ENCODE results near the gene ANK3.

Gene ANK3

GRCh38 chr10:60428387-60428737, 38.7 kb upstream of the ANK3 start:
- no peak overlapping the region for H3K4me3 ChIP-seq (ENCODE audit: control insufficient read depth, low read depth, low read length)
- TF ChIP-seq CTCF (IDR thresholded peaks at IDR 0.05; ENCODE audit: control insufficient read depth, insufficient read depth, low read depth, low read length, missing control alignments) = no peak
- no peak for DNase-seq (ENCODE audit: low read depth)

GRCh38 chr10:60427709-60428386, 38.2 kb upstream of the ANK3 start:
- DNase-seq (ENCODE audit: low read depth) = no peak
- H3K4me3 ChIP-seq (ENCODE audit: control insufficient read depth, low read depth, low read length) = no peak overlapping the region
- TF ChIP-seq CTCF (IDR thresholded peaks at IDR 0.05; ENCODE audit: control insufficient read depth, insufficient read depth, low read depth, low read length, missing control alignments) = no peak

GRCh38 chr10:60427148-60427547, 37.5 kb upstream of the ANK3 start:
- DNase-seq (ENCODE audit: low read depth) = no peak
- TF ChIP-seq CTCF (IDR thresholded peaks at IDR 0.05; ENCODE audit: control insufficient read depth, insufficient read depth, low read depth, low read length, missing control alignments) = no peak
- H3K4me3 ChIP-seq (ENCODE audit: control insufficient read depth, low read depth, low read length) = no peak overlapping the region

GRCh38 chr10:60426425-60426824, 36.8 kb upstream of the ANK3 start:
- TF ChIP-seq CTCF (IDR thresholded peaks at IDR 0.05; ENCODE audit: control insufficient read depth, insufficient read depth, low read depth, low read length, missing control alignments) = no peak
- no peak overlapping the region for H3K4me3 ChIP-seq (ENCODE audit: control insufficient read depth, low read depth, low read length)
- DNase-seq (ENCODE audit: low read depth) = peak; percentile 72

GRCh38 chr10:60425392-60426110, 35.9 kb upstream of the ANK3 start:
- no peak overlapping the region for H3K4me3 ChIP-seq (ENCODE audit: control insufficient read depth, low read depth, low read length)
- TF ChIP-seq CTCF (IDR thresholded peaks at IDR 0.05; ENCODE audit: control insufficient read depth, insufficient read depth, low read depth, low read length, missing control alignments) = no peak
- no peak for DNase-seq (ENCODE audit: low read depth)

- DNase-seq (ENCODE audit: low read depth) = no peak
- TF ChIP-seq CTCF (IDR thresholded peaks at IDR 0.05; ENCODE audit: control insufficient read depth, insufficient read depth, low read depth, low read length, missing control alignments) = no peak
Observed at GRCh38 chr10:60424971-60425370, 35.3 kb upstream of the ANK3 start.

More at GRCh38 chr10:60424971-60425370, 35.3 kb upstream of the ANK3 start:
- H3K4me3 ChIP-seq (ENCODE audit: control insufficient read depth, low read depth, low read length) = no peak overlapping the region

Data from AG09309 (cell line).